ENCODE measurements around the gene PNPT1. TPM values are rescaled to one million over a fixed set of nuclear protein-coding genes. Genes with fewer than 3 reads are reported as not detected.

PNPT1 gene
- total and polyA plus RNA-seq, 2 of the 4 experiments (the other 2 are of a cell fraction), result 11.2 to 14.3 TPM

DNA sequence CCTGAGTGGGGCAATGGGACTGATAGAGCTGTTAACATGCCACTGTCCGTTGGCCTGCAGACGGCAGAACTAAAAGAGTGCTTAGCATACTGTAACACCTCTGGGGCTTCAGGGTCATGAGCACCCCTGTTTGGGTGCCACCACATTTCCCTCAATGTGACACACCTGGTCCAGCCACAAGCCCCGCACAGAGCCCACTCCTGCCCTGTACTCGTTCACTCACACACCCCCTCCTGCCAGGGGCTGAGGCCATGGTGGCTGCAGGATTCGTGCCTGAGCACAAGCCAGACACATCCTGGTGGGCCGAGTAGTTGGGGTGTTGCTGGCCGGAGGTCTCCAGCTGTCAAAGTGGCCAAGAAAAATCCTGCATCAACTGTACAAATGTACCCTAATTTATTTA lies 71.8 kb downstream of the PNPT1 start:
- BruUV-seq (replicated peaks), result no TSS peak
- dilution Hi-C loops (cut with HindIII; ENCODE audit: low sequenced_read_pairs, unreplicated experiment), result no loop called here
- no peak overlapping the region for H3K4me2 ChIP-seq (ENCODE audit: low read depth, low read length)
- H3K9me3 ChIP-seq (ENCODE audit: control insufficient read depth, insufficient read depth, low read length), result no peaks in the 10 kb centered on the region
- H3K27me3 ChIP-seq (ENCODE audit: control insufficient read depth, insufficient read depth, low read length), result no peaks in the 10 kb centered on the region
- DNase-seq (no peak), ATAC-seq (ENCODE audit: low read depth) (no peak)
- ChIA-PET CTCF (no interaction called here), POLR2A (ENCODE audit: unreplicated experiment) (no interaction called here)
- no peak overlapping the region for H3K18ac ChIP-seq (ENCODE audit: low read depth, low read length)
- no peak overlapping the region for H2BK20ac ChIP-seq (ENCODE audit: low read depth, low read length)
- H4K20me1 ChIP-seq (ENCODE audit: insufficient read depth, low read length), result peaks cover 5% of the 10 kb centered on the region; the same call in 1 of the 2 replicates
- H3K4me1 ChIP-seq (ENCODE audit: control insufficient read depth, insufficient read depth, low read length), result peaks cover 3% of the 10 kb centered on the region
- H2BK5ac ChIP-seq (ENCODE audit: low read depth, low read length, poor library complexity, severe bottlenecking), result no peak overlapping the region
- WGBS, 2 experiments (ENCODE audit: extremely low coverage in 2 of 2, insufficient read length in 1 of 2), result 100% methylated on average over 1 of the region's 7 CpGs; no CpG with 5 or more reads in 1 of the 2 experiments
- H4K91ac ChIP-seq (ENCODE audit: insufficient read depth, low read depth, low read length), result no peak overlapping the region
- H2BK120ac ChIP-seq (ENCODE audit: low read depth, low read length), result no peak overlapping the region
- peaks cover 18 to 30% of the 10 kb centered on the region in 2 experiments for H3K79me1 ChIP-seq (ENCODE audit: low read depth in 1 of 2, low read length in 2 of 2)
- H2AK5ac ChIP-seq (ENCODE audit: low read depth, low read length), result no peak overlapping the region
- H3K23ac ChIP-seq (ENCODE audit: low read depth, low read length), result no peak overlapping the region
- intact Hi-C loops (cut with micrococcal nuclease), result no loop called here
- in situ Hi-C loops (cut with MboI; ENCODE audit: low sequenced_read_pairs), result no loop called here
- H3K56ac ChIP-seq (ENCODE audit: extremely low read depth, insufficient read depth, low read length), result no peak overlapping the region
- H2AK9ac ChIP-seq (replicated peaks; ENCODE audit: low read depth, low read length, poor library complexity), result no peak overlapping the region
- H3K9me1 ChIP-seq (ENCODE audit: insufficient read depth, low read length), result peaks cover 7% of the 10 kb centered on the region; the same call in 1 of the 2 replicates
- H3K4me3 ChIP-seq (ENCODE audit: insufficient read depth, low read depth, low read length), result no peak overlapping the region
- no peak overlapping the region for H3K4ac ChIP-seq (ENCODE audit: low read depth, low read length)
- no peak overlapping the region for H3K27ac ChIP-seq (ENCODE audit: insufficient read depth, low read length)
- H4K5ac ChIP-seq (ENCODE audit: low read depth, low read length), result no peak overlapping the region
- no peak overlapping the region for H4K8ac ChIP-seq (ENCODE audit: low read depth in 2 of 2, low read length in 2 of 2)
- H3K14ac ChIP-seq (replicated peaks; ENCODE audit: low read depth, low read length), result no peak overlapping the region
- no peak overlapping the region for H2AFZ ChIP-seq (replicated peaks; ENCODE audit: low read length, poor library complexity)
- no peaks in the 10 kb centered on the region for H3K36me3 ChIP-seq (ENCODE audit: control insufficient read depth, insufficient read depth, low read length)
- no peak overlapping the region for H3K9ac ChIP-seq (ENCODE audit: low read depth, low read length)
- H2BK15ac ChIP-seq (ENCODE audit: low read depth, low read length), result no peak overlapping the region
- TF ChIP-seq CEBPB (IDR thresholded peaks at IDR 0.05; ENCODE audit: low read depth, low read length) (no peak), CHD1 (IDR thresholded peaks at IDR 0.05; ENCODE audit: low read depth, low read length) (no peak), RAD21 (IDR thresholded peaks at IDR 0.05; ENCODE audit: low read length) (no peak), BHLHE40 (IDR thresholded peaks at IDR 0.05; ENCODE audit: low read depth, low read length) (no peak)
- TF ChIP-seq, protein P1, sequence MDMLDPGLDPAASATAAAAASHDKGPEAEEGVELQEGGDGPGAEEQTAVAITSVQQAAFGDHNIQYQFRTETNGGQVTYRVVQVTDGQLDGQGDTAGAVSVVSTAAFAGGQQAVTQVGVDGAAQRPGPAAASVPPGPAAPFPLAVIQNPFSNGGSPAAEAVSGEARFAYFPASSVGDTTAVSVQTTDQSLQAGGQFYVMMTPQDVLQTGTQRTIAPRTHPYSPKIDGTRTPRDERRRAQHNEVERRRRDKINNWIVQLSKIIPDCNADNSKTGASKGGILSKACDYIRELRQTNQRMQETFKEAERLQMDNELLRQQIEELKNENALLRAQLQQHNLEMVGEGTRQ (IDR thresholded peaks at IDR 0.05; ENCODE audit: low read depth, low read length), result no peak

All from IMR-90 (cell line).